HCT116 (cell line): ENCODE measurements around the gene ANKRD44. TPM values are rescaled to one million over a fixed set of nuclear protein-coding genes. Genes with fewer than 3 reads are reported as not detected.

Experiments used
- ATAC-seq: fragments of 200-7000 bp; cut with Tn5 transposase; 2 replicates; pipeline ENCODE4 v1.9.1; 2020; ENCODE audit warnings: mild to moderate bottlenecking, moderate library complexity
- BruUV-seq: library from RNA; stranded (reverse); fragments of 400-500 nt; replicated peaks from 2 replicates; lab custom pipeline; 2021; lab: Mats Ljungman, UMichigan
- CTCF ChIA-PET: fragments of 300-600 bp; sonication (Branson Sonifier 250); formaldehyde crosslinking; loops from one replicate; lab custom pipeline; 2021; ENCODE audit warnings: antibody characterized with exemption; lab: Charles Lee
- POLR2A ChIA-PET: fragments of 300-600, 350-600 bp; sonication (Branson Sonifier 250); formaldehyde crosslinking; loops from one replicate; lab custom pipeline; 2021; ENCODE audit warnings: antibody characterized with exemption; lab: Charles Lee
- RAD21 ChIA-PET, 2 experiments: fragments of 300-600 bp; sonication (Branson Sonifier 250); formaldehyde crosslinking; loops; one replicate each; lab custom pipeline; 2023; ENCODE audit warnings: low total read pairs in 2 of 2; ENCODE audit not compliant: uncharacterized antibody in 2 of 2, unreplicated experiment in 2 of 2, low non-redundant PET in 1 of 2; lab: Charles Lee
- DNase-seq: peaks from one replicate; pipeline ENCODE4 v3.0.0-alpha.2; 2010; ENCODE audit warnings: low read depth, low spot score
- H2AFZ ChIP-seq: fragments of 200-600 bp; shearing (Covaris generic), sonication (generic); 2 replicates; pipeline ENCODE4 v1.6.1; 2017; ENCODE audit warnings: low read depth, mixed run types, mixed read lengths, antibody characterized with exemption, low read length; ENCODE audit not compliant: poor library complexity, severe bottlenecking
- H3K27ac ChIP-seq: 2 replicates; pipeline ENCODE4 v1.5.1; 2012; ENCODE audit warnings: low read depth, low read length
- H3K27me3 ChIP-seq: fragments of 200-600 bp; sonication (generic); 2 replicates; pipeline ENCODE4 v1.6.1; 2016; ENCODE audit warnings: mixed run types, low read length, mixed read lengths; ENCODE audit not compliant: insufficient read depth
- H3K36me3 ChIP-seq, 2 experiments: fragments of 200-500 bp in 1 of 2; fragments of 200-600 bp in 1 of 2; sonication (Bioruptor generic) in 1 of 2; sonication (generic) in 1 of 2; 2 replicates each; pipeline versions ENCODE4 v1.5.1 to v1.6.1; 2014 to 2016; ENCODE audit warnings: low read length in 2 of 2, inconsistent platforms in 1 of 2, mixed read lengths in 1 of 2, mixed run types in 1 of 2; ENCODE audit not compliant: insufficient read depth in 2 of 2, control insufficient read depth in 1 of 2
- H3K4me1 ChIP-seq, 2 experiments: fragments of 200-600 bp in 1 of 2; sonication (generic) in 1 of 2; 2 replicates each; pipeline versions ENCODE4 v1.5.1 to v1.6.1; 2012 to 2017; ENCODE audit warnings: low read length in 2 of 2, inconsistent platforms in 1 of 2, mild to moderate bottlenecking in 1 of 2, mixed read lengths in 1 of 2, mixed run types in 1 of 2, moderate library complexity in 1 of 2; ENCODE audit not compliant: insufficient read depth in 2 of 2, control insufficient read depth in 1 of 2
- H3K4me2 ChIP-seq: fragments of 200-600 bp; sonication (generic); 2 replicates; pipeline ENCODE4 v1.6.1; 2017; ENCODE audit warnings: mixed run types, low read length, mixed read lengths
- H3K4me3 ChIP-seq, 2 experiments: fragments of 200-600 bp in 1 of 2; sonication (generic) in 1 of 2; replicated peaks in 1 of 2; 2 replicates each; pipeline ENCODE4 v1.5.1; 2011 to 2016; ENCODE audit warnings: low read length in 2 of 2, control low read depth in 1 of 2, low read depth in 1 of 2, mild to moderate bottlenecking in 1 of 2, mixed read lengths in 1 of 2, mixed run types in 1 of 2
- H3K79me2 ChIP-seq: fragments of 200-600 bp; sonication (generic); 2 replicates; pipeline ENCODE4 v1.6.1; 2017; ENCODE audit warnings: mild to moderate bottlenecking, mixed run types, low read length, moderate library complexity, mixed read lengths; ENCODE audit not compliant: insufficient read depth
- H3K9ac ChIP-seq: fragments of 200-600 bp; sonication (generic); 2 replicates; pipeline ENCODE4 v1.6.1; 2016; ENCODE audit warnings: low read length, mixed read lengths
- H3K9me2 ChIP-seq: fragments of 200-600 bp; sonication (generic), shearing (Covaris generic); 2 replicates; pipeline ENCODE4 v1.6.1; 2017; ENCODE audit warnings: mixed run types, mild to moderate bottlenecking, moderate library complexity; ENCODE audit not compliant: insufficient read depth
- H3K9me3 ChIP-seq, 2 experiments: fragments of 200-500 bp in 1 of 2; fragments of 200-600 bp in 1 of 2; sonication (Bioruptor generic) in 1 of 2; sonication (generic) in 1 of 2; 2 replicates each; pipeline ENCODE4 v1.6.1; 2014 to 2017; ENCODE audit warnings: low read length in 2 of 2, mixed read lengths in 2 of 2, inconsistent platforms in 1 of 2, low read depth in 1 of 2, mild to moderate bottlenecking in 1 of 2, mixed run types in 1 of 2, moderate library complexity in 1 of 2; ENCODE audit not compliant: control insufficient read depth in 1 of 2, insufficient read depth in 1 of 2
- H4K20me1 ChIP-seq: fragments of 200-600 bp; sonication (generic), shearing (Covaris generic); 2 replicates; pipeline ENCODE4 v1.6.1; 2017; ENCODE audit warnings: mixed run types, mild to moderate bottlenecking, moderate library complexity; ENCODE audit not compliant: insufficient read depth
- CEBPB ChIP-seq: IDR thresholded peaks from 2 replicates; pipeline ENCODE4 v1.6.1; 2012; ENCODE audit warnings: low read depth
- EZH2 ChIP-seq: fragments of 200-600 bp; sonication (generic); IDR thresholded peaks from 2 replicates; pipeline ENCODE4 v1.6.1; 2017; ENCODE audit warnings: antibody characterized with exemption, mixed run types
- EZH2phosphoT487 ChIP-seq: fragments of 200-600 bp; IDR thresholded peaks from 2 replicates; pipeline ENCODE4 v1.6.1; 2018; ENCODE audit warnings: antibody characterized with exemption, borderline replicate concordance
- JUND ChIP-seq: IDR thresholded peaks from 2 replicates; pipeline ENCODE4 v1.6.1; 2012
- POLR2A ChIP-seq: IDR thresholded peaks from 2 replicates; pipeline ENCODE4 v1.7.0; 2011; ENCODE audit warnings: borderline replicate concordance; ENCODE audit not compliant: insufficient read depth, insufficient read length; ENCODE audit errors: extremely low read depth
- POLR2AphosphoS5 ChIP-seq: IDR thresholded peaks from 2 replicates; pipeline ENCODE4 v1.6.1; 2011; ENCODE audit warnings: mild to moderate bottlenecking, low read depth, low read length, moderate library complexity
- RAD21 ChIP-seq: IDR thresholded peaks from 2 replicates; pipeline ENCODE4 v1.6.1; 2012; ENCODE audit warnings: low read depth, mild to moderate bottlenecking
- SIN3A ChIP-seq: IDR thresholded peaks from 2 replicates; pipeline ENCODE4 v1.6.1; 2012; ENCODE audit warnings: low read depth
- SP1 ChIP-seq: IDR thresholded peaks from 2 replicates; pipeline ENCODE4 v1.6.1; 2012; ENCODE audit warnings: low read depth
- SRF ChIP-seq: IDR thresholded peaks from 2 replicates; pipeline ENCODE4 v1.6.1; 2012; ENCODE audit warnings: low read depth
- ZFX ChIP-seq: fragments of 450-650 bp; IDR thresholded peaks from 2 replicates; pipeline ENCODE4 v1.6.1; 2017
- ZNF274 ChIP-seq: fragments of 200-500 bp; sonication (Bioruptor generic); IDR thresholded peaks from 2 replicates; pipeline ENCODE4 v1.6.1; 2014; ENCODE audit warnings: mild to moderate bottlenecking, low read depth, low read length, inconsistent platforms
- intact Hi-C: fragments of 100-400 bp; cut with micrococcal nuclease; formaldehyde crosslinking; loops from 2 replicates; pipeline ENCODE4 v1.10.0; 2022
- total RNA-seq: library from RNA; stranded (reverse); gene quantifications from one replicate; pipeline ENCODE4 v1.2.1, GENCODE V29; 2021; ENCODE audit not compliant: unreplicated experiment
- TF ChIP-seq, protein P1 (sequence below), 3 experiments: fragments of 200-600 bp in 1 of 3; sonication (generic) in 1 of 3; IDR thresholded peaks in 2 of 3; conservative IDR thresholded peaks in 1 of 3; 2 replicates each; pipeline ENCODE4 v1.5.1; 2012 to 2017; ENCODE audit warnings: low read depth in 2 of 3, low read length in 2 of 3, antibody characterized with exemption in 1 of 3, borderline replicate concordance in 1 of 3, control low read depth in 1 of 3, mild to moderate bottlenecking in 1 of 3, mixed read lengths in 1 of 3, mixed run types in 1 of 3, moderate library complexity in 1 of 3; ENCODE audit not compliant: insufficient read depth in 1 of 3
- TF ChIP-seq, protein P2 (sequence below): IDR thresholded peaks from 2 replicates; pipeline ENCODE4 v1.6.1; 2012
- TF ChIP-seq, protein P3 (sequence below): IDR thresholded peaks from 2 replicates; pipeline ENCODE4 v1.6.1; 2012

ANKRD44 gene
- total RNA-seq, 1 experiment from 2014 or later, result 2.7 TPM

DNA sequence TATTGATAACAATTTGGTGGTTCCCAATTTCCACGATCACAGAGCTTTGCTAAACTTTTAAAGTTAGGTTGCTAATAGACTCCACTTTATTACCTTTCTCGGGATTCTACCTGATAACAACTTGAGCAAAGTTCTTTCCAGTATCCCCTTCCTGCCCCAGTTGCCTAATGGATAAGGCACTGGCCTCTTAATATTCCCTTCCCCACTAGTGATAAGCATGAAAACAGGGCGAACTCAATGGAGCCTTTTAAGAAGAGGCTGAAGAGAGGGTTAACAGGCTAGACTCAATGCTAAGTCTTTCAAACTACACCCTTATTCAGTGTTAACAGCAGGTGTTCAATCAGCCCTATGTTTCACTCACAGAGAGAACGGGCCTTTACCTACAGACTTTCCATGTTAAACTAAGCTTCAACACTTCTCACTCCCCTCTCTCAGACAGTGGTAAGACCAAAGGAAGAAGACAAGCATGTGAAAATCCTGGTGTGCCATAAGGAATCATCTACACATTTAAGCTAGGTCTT lies 75.8 kb downstream of the ANKRD44 start:
- POLR2A ChIA-PET, result no interaction called here
- Histone ChIP-seq H3K4me3 (no peak overlapping the region), H4K20me1 (no peaks in the 10 kb centered on the region), H3K79me2 (no peaks in the 10 kb centered on the region), H3K27ac (no peak overlapping the region), H3K27me3 (no peaks in the 10 kb centered on the region), H2AFZ (no peak overlapping the region), H3K4me2 (no peak overlapping the region), H3K9me3 (no peaks in the 10 kb centered on the region), H3K9ac (no peak overlapping the region), H3K36me3 (no peaks in the 10 kb centered on the region), H3K4me1 (no peaks in the 10 kb centered on the region), H3K9me2 (no peaks in the 10 kb centered on the region)
- no TSS peak for BruUV-seq
- no peak for TF ChIP-seq RAD21
- no peak for TF ChIP-seq JUND
- no peak for TF ChIP-seq EZH2
- no peak for TF ChIP-seq EZH2phosphoT487
- no peak for TF ChIP-seq SIN3A
- no peak for TF ChIP-seq ZFX
- no peak for TF ChIP-seq SRF
- TF ChIP-seq, protein P1, sequence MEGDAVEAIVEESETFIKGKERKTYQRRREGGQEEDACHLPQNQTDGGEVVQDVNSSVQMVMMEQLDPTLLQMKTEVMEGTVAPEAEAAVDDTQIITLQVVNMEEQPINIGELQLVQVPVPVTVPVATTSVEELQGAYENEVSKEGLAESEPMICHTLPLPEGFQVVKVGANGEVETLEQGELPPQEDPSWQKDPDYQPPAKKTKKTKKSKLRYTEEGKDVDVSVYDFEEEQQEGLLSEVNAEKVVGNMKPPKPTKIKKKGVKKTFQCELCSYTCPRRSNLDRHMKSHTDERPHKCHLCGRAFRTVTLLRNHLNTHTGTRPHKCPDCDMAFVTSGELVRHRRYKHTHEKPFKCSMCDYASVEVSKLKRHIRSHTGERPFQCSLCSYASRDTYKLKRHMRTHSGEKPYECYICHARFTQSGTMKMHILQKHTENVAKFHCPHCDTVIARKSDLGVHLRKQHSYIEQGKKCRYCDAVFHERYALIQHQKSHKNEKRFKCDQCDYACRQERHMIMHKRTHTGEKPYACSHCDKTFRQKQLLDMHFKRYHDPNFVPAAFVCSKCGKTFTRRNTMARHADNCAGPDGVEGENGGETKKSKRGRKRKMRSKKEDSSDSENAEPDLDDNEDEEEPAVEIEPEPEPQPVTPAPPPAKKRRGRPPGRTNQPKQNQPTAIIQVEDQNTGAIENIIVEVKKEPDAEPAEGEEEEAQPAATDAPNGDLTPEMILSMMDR (IDR thresholded peaks at IDR 0.05 in 2 of 3, conservative IDR thresholded peaks at IDR 0.05 in 1 of 3; ENCODE audit: borderline replicate concordance in 1 of 3, insufficient read depth in 1 of 3, low read depth in 2 of 3, low read length in 2 of 3), result no peak
- no peak for TF ChIP-seq POLR2A
- TF ChIP-seq, protein P2, sequence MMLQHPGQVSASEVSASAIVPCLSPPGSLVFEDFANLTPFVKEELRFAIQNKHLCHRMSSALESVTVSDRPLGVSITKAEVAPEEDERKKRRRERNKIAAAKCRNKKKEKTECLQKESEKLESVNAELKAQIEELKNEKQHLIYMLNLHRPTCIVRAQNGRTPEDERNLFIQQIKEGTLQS, result no peak
- no peak for TF ChIP-seq POLR2AphosphoS5
- TF ChIP-seq, protein P3, sequence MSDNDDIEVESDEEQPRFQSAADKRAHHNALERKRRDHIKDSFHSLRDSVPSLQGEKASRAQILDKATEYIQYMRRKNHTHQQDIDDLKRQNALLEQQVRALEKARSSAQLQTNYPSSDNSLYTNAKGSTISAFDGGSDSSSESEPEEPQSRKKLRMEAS, result no peak
- TF ChIP-seq ZNF274, result no peak
- no peak for TF ChIP-seq SP1
- TF ChIP-seq CEBPB, result no peak
- DNase-seq (no peak), ATAC-seq (no peak)
- CTCF ChIA-PET, result no interaction called here
- intact Hi-C loops, result no loop called here
- RAD21 ChIA-PET, result no interaction called here
